Mucosa of rectum (tissue), 2 donors: ENCODE results near the gene SGK1.

Experiments
- H3K27ac ChIP-seq, 2 donors: one replicate each; pipeline ENCODE4 v1.7.0; 2013; ENCODE audit warnings: inconsistent platforms in 2 of 2, low read depth in 2 of 2, low read length in 2 of 2
- H3K27me3 ChIP-seq, 2 donors: one replicate each; pipeline ENCODE4 v1.7.0; 2013; ENCODE audit warnings: low read length in 2 of 2; ENCODE audit not compliant: control insufficient read depth in 2 of 2, insufficient read depth in 2 of 2
- H3K36me3 ChIP-seq, 2 donors: one replicate each; pipeline ENCODE4 v1.7.0; 2013; ENCODE audit warnings: low read length in 2 of 2; ENCODE audit not compliant: control insufficient read depth in 2 of 2, insufficient read depth in 2 of 2
- H3K4me1 ChIP-seq, 2 donors: one replicate each; pipeline ENCODE4 v1.7.0; 2013; ENCODE audit warnings: low read length in 2 of 2, mild to moderate bottlenecking in 1 of 2; ENCODE audit not compliant: control insufficient read depth in 2 of 2, insufficient read depth in 2 of 2
- H3K4me3 ChIP-seq, 2 donors: one replicate each; pipeline ENCODE4 v1.7.0; 2013; ENCODE audit warnings: low read length in 2 of 2
- H3K9ac ChIP-seq, 2 donors: one replicate each; pipeline ENCODE4 v1.7.0; 2013; ENCODE audit warnings: low read length in 2 of 2, low read depth in 1 of 2, mild to moderate bottlenecking in 1 of 2
- H3K9me3 ChIP-seq, 2 donors: one replicate each; pipeline ENCODE4 v1.7.0; 2013; ENCODE audit warnings: low read length in 2 of 2; ENCODE audit not compliant: control insufficient read depth in 2 of 2
- donor health status: healthy.
- donor health status: Normal muscosa, but diverticular disease.

SGK1 gene

GRCh38 chr6:134122775-134123174, 195.1 kb downstream of the SGK1 start:
- Histone ChIP-seq H3K9ac (no peak overlapping the region), H3K27ac (no peak overlapping the region), H3K9me3 (no peaks in the 10 kb centered on the region), H3K4me1 (no peaks in the 10 kb centered on the region), H3K4me3 (no peak overlapping the region), H3K36me3 (no peaks in the 10 kb centered on the region), H3K27me3 (no peaks in the 10 kb centered on the region)

DNA sequence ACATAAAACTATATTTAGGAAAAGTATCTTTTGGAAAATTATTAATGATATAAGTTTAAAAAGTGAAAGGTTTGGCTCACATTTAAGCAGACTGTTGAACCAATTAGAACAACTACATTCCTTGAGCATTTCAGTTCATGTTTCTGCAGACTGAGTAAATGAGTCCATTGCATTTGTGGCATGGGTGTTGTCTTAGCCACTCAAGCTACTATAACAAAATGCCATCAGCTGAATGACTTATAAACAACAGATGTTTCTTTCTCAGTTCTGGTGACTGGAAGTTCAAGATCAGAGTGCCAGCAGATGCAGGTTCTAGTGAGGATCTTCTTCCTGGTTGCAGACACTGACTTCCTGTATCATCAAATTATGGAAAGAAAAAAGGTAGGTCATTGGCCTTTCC, 198.4 kb downstream of the SGK1 start:
- Histone ChIP-seq H3K27me3 (no peaks in the 10 kb centered on the region), H3K27ac (no peak overlapping the region), H3K9ac (no peak overlapping the region), H3K4me3 (no peak overlapping the region), H3K9me3 (no peaks in the 10 kb centered on the region), H3K4me1 (no peaks in the 10 kb centered on the region), H3K36me3 (no peaks in the 10 kb centered on the region)
